Retinal pigment epithelial cell (primary cell): Measurements from ENCODE around the gene TPRX2.
"Not testable (repeated sequence)": the region's sequence is repeated elsewhere in the genome, so short reads cannot be mapped to it uniquely, and the experiment has no call there.

Experiments used
- DNase-seq: peaks from one replicate; pipeline ENCODE4 v3.0.0-alpha.2; 2010; ENCODE audit warnings: low read depth
- H3K4me3 ChIP-seq: 2 replicates; pipeline ENCODE4 v1.5.1; 2011; ENCODE audit warnings: mild to moderate bottlenecking, low read length, control low read depth, moderate library complexity
- TF ChIP-seq, protein P1 (sequence below): conservative IDR thresholded peaks from 2 replicates; pipeline ENCODE4 v1.5.1; 2011; ENCODE audit warnings: low read depth, low read length, control low read depth, inconsistent platforms

The TPRX2 gene, protein sequence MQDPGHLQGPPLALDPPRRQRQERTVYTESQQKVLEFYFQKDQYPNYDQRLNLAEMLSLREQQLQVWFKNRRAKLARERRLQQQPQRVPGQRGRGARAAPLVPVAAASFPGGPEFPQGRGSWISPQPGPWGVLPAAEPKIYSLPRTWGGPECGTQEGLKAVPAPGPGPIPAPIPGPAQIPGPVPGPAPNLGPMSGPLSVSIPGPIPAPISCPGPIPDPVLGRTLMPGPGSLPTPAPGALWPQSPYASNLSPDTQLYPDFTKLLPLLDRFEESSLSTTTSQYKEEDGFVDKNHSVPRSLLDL

DNA sequence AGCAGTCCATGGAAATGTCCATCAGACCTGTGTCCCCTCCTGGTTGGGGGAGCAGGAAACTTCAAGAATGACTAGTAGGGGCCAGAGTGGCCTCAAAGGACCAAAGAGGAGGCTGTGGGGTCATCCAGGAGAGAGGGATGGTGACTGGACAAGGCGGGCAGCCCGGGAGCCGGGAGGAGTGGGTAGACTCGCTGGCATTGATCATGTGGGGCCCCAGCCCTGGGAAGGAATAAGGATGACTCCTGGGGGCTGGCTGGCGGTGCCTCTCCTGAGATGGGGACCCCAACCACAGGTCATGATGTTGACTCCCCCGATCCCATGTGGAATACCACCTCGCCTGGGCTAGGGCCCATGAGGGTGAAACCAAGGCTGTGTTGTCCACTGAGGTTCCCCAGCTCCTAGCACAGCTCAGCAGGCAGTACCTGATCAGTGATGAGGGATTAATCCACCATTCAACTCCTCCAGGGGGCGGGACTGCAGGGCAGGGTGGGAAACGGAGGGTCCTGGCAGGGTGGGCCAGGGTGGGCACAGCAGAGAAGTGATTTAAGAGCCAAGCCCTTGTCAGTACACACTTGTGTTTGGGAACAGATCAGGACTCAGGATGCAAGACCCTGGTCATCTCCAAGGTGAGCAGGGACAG is at the start of gene TPRX2:
Gene TPRX2, plus strand, starts transcription at position 590 of the 640 bp plus-strand sequence. Its CDS starts 12 bp downstream, at position 602.
- H3K4me3 ChIP-seq, DNase-seq: not testable (repeated sequence)

DNA sequence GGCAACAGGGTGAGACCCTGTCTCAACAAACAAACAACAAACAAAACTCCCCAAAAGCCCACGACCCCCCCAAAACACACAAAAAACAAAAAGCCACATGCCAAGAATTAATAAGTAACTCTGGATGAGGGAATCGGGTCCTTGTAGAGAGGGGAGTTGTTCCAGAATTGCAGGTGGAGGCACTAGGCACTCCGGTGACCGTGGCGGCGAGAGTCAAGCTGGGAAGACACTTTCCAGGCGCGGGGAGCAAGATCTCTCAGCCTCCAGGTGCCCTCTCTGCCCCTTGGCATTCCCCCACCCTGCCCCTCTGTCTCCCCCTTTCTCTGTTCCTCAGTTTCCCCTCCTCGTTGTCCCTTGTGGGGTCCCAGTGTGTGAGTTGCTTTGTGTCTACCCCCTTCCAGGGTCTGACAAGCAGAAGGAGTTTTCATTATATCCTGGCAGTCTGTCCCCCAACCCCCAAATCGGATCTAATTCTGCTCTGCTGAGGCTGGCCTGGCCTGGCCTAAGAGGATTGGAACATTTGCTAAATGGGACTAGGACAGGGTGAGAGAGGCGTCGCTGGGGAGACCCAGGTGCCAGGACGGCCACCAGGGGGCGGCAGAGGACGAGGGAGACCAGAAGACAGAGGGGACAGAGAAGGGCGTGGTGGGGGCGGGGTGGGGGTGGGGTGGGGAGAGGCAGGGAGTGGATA is 45.6 kb upstream of the TPRX2 start:
- TF ChIP-seq, protein P1, sequence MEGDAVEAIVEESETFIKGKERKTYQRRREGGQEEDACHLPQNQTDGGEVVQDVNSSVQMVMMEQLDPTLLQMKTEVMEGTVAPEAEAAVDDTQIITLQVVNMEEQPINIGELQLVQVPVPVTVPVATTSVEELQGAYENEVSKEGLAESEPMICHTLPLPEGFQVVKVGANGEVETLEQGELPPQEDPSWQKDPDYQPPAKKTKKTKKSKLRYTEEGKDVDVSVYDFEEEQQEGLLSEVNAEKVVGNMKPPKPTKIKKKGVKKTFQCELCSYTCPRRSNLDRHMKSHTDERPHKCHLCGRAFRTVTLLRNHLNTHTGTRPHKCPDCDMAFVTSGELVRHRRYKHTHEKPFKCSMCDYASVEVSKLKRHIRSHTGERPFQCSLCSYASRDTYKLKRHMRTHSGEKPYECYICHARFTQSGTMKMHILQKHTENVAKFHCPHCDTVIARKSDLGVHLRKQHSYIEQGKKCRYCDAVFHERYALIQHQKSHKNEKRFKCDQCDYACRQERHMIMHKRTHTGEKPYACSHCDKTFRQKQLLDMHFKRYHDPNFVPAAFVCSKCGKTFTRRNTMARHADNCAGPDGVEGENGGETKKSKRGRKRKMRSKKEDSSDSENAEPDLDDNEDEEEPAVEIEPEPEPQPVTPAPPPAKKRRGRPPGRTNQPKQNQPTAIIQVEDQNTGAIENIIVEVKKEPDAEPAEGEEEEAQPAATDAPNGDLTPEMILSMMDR: peak; percentile 75
- DNase-seq: no peak
- no peak overlapping the region for H3K4me3 ChIP-seq

DNA sequence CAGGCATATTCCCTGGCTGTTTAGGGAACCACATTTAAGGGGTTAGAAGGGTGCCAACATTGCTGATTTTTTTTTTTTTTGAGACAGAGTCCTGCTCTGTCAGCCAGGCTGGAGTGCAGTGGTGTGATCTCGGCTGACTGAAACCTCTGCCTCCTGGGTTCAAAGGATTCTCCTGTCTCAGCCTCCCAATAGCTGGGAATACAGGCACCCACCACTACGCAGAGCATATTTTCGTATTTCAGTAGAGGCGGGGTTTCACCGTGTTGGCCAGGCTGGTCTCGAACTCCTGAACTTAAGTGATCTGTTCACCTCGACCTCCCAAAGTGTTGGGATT is 45.1 kb upstream of the TPRX2 start:
- TF ChIP-seq, protein P1: no peak
- H3K4me3 ChIP-seq: no peak overlapping the region
- no peak for DNase-seq

DNA sequence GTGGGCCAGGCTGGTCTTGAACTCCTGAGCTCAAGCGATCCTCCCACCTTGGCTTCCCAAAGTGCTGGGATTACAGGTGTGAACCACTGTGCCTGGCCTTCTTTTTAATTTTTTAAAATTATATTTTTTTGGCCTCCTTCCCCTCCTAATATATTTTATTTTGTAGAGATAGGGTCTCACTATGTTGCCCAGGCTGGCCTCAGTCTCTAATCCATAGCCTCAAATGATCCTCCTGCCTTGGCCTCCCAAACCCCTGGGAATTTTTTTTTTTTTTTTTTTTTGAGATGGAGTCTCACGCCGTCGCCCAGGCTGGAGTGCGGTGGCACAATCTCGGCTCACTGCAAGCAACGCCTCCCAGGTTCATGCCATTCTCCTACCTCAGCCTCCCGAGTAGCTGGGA is 42.8 kb upstream of the TPRX2 start:
- DNase-seq, H3K4me3 ChIP-seq: not testable (repeated sequence)

DNA sequence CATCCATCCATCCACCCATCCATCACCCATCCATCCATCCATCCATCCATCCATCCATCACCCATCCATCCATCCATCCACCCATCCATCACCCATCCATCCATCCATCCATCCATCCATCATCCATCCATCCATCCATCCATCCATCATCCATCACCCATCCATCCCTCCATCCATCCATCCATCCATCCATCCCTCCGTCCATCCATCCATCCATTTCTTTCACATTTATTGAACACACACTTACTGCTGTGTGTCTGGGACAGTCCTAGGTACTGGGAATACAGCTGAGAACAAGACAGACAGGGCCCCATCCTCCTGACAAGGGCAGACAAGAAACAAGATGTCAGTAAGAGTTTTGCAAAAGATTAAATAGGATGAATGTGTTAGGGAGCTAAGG is 40.8 kb upstream of the TPRX2 start:
- H3K4me3 ChIP-seq, DNase-seq: not testable (repeated sequence)

DNA sequence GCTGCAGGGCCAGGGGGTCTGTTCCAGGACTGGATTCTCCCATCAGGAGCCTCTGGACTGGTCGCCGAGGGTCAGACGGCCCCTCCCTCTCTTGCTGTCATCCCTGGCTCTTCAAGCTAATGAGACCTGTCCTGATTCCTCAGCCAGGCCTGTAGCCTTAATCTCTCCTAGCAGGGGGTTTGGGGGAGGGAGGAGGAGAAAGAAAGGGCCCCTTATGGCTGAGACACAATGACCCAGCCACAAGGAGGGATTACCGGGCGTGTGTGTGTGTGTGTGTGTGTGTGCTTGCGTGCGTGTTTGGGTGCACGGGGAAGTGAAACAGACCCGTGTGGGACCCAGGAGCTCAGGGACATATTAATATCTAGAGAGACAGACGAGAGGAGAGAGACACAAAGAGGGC is 39.2 kb upstream of the TPRX2 start:
- peak; percentile 36 for DNase-seq
- TF ChIP-seq, protein P1: no peak
- no peak overlapping the region for H3K4me3 ChIP-seq

DNA sequence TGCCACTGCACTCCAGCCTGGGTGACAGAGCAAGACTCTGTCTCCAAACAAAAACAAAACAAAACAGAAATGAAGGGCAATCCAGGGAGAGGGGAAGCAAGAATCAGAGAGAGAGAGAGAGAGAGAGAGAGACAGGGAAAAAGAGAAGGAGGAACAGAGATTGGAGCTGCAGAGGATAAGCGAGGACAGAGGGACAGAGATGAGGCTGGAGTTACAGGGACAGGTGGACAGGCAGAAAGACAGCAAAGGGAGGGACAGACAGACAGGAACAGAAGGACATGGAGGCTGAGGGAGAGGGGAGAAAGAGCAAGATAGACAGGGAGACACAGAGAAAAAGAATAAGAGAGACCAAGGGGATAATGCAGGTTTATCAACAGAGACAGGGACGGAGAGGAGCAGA is 38.6 kb upstream of the TPRX2 start:
- DNase-seq: no peak
- TF ChIP-seq, protein P1: no peak
- no peak overlapping the region for H3K4me3 ChIP-seq

DNA sequence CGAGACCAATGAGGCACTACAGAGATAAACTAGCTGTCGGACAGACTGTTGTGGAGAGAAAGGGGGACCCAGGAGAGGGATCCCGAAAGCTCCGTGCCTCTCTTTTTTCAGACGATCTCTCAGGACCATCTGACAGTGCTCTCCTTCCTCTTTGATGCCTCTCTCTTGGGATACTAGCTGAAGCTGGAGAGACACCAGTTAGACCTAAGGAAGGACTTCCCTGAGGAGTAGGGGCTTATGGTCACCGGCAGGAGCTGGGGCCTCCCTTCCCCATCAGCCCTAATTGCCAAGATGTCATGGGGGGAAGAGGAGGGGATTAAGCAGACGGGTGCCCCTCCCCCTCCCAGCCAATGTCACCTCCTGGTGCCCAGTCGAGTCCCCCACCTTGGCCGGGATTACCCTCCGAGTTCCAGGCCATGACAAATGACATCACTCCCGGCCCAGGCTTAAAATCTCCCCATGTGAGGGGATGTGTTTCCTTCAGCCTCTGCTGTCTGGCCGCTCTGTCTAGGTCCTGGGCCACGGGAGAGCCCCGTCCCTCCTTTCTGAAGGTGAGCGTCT is 37.5 kb upstream of the TPRX2 start, which contains the start of gene CRX:
Gene CRX, plus strand, starts transcription at position 478 of the 561 bp plus-strand sequence. CDS start 12,507 bp downstream, outside the sequence.
- TF ChIP-seq, protein P1: no peak
- peak within 1 kb of the TSS; percentile 25 for H3K4me3 ChIP-seq
- DNase-seq: no peak
